ENCODE data around the gene CERS4. TPM values are rescaled to one million over a fixed set of nuclear protein-coding genes. Genes with fewer than 3 reads are reported as not detected.

Gene CERS4
- total and polyA plus RNA-seq, 2 experiments from 2014 or later: 68.5 to 109 TPM

DNA sequence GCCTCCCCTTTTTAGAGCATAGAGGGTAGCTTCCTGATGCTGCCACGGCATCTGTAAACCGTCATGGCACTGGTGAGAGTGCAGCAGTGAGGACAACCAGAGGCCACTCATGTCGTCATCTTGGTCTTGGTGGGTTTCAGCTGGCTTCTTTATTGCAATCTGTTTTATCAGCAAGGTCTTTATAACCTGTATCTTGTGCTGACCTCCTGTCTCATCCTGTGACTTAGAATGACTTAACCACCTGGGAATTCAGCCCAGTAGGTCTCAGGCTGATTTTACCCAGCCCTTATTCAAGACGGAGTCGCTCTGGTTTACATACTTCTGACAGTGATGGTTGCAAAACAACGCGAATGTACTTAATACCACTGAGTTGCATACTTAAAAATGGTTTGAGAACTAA, 45.4 kb upstream of the CERS4 start:
- H3K27me3 Mint-ChIP-seq (ENCODE audit: insufficient read depth, low read depth, poor library complexity): no peaks in the 10 kb centered on the region

More for the DNA sequence above, 45.4 kb upstream of the CERS4 start:
- peaks cover 7% of the 10 kb centered on the region; the same call in 1 of the 2 replicates for H3K4me1 ChIP-seq (ENCODE audit: insufficient read depth)
- peak overlapping the region; percentile 56; the same call in 1 of the 2 replicates for H3K4me2 ChIP-seq
- Mint-ChIP-seq H3K9me3 (peaks cover 4% of the 10 kb centered on the region; the same call in 1 of the 3 replicates), H3K27ac (no peak overlapping the region; the same call in 1 of the 2 replicates), H3K4me3 (peak overlapping the region; percentile 1; the same call in 1 of the 3 replicates), H3K4me1 (peaks cover 12% of the 10 kb centered on the region), H3K36me3 (ENCODE audit: low read depth) (no peaks in the 10 kb centered on the region)
- no peaks in the 10 kb centered on the region for H3K27me3 ChIP-seq (ENCODE audit: insufficient read depth)
- H3K9me2 ChIP-seq (ENCODE audit: insufficient read depth): no peaks in the 10 kb centered on the region
- H3K27ac ChIP-seq (ENCODE audit: low read depth): peak overlapping the region; percentile 56
- no peaks in the 10 kb centered on the region for H3K79me2 ChIP-seq (replicated peaks; ENCODE audit: insufficient read depth)
- H3K4me3 ChIP-seq: no peak overlapping the region; the same call in 1 of the 2 replicates
- H2AFZ ChIP-seq: no peak overlapping the region
- DNase-seq (ENCODE audit: low spot score) (no peak), ATAC-seq (peak; percentile 43)
- TF ChIP-seq, protein P1, sequence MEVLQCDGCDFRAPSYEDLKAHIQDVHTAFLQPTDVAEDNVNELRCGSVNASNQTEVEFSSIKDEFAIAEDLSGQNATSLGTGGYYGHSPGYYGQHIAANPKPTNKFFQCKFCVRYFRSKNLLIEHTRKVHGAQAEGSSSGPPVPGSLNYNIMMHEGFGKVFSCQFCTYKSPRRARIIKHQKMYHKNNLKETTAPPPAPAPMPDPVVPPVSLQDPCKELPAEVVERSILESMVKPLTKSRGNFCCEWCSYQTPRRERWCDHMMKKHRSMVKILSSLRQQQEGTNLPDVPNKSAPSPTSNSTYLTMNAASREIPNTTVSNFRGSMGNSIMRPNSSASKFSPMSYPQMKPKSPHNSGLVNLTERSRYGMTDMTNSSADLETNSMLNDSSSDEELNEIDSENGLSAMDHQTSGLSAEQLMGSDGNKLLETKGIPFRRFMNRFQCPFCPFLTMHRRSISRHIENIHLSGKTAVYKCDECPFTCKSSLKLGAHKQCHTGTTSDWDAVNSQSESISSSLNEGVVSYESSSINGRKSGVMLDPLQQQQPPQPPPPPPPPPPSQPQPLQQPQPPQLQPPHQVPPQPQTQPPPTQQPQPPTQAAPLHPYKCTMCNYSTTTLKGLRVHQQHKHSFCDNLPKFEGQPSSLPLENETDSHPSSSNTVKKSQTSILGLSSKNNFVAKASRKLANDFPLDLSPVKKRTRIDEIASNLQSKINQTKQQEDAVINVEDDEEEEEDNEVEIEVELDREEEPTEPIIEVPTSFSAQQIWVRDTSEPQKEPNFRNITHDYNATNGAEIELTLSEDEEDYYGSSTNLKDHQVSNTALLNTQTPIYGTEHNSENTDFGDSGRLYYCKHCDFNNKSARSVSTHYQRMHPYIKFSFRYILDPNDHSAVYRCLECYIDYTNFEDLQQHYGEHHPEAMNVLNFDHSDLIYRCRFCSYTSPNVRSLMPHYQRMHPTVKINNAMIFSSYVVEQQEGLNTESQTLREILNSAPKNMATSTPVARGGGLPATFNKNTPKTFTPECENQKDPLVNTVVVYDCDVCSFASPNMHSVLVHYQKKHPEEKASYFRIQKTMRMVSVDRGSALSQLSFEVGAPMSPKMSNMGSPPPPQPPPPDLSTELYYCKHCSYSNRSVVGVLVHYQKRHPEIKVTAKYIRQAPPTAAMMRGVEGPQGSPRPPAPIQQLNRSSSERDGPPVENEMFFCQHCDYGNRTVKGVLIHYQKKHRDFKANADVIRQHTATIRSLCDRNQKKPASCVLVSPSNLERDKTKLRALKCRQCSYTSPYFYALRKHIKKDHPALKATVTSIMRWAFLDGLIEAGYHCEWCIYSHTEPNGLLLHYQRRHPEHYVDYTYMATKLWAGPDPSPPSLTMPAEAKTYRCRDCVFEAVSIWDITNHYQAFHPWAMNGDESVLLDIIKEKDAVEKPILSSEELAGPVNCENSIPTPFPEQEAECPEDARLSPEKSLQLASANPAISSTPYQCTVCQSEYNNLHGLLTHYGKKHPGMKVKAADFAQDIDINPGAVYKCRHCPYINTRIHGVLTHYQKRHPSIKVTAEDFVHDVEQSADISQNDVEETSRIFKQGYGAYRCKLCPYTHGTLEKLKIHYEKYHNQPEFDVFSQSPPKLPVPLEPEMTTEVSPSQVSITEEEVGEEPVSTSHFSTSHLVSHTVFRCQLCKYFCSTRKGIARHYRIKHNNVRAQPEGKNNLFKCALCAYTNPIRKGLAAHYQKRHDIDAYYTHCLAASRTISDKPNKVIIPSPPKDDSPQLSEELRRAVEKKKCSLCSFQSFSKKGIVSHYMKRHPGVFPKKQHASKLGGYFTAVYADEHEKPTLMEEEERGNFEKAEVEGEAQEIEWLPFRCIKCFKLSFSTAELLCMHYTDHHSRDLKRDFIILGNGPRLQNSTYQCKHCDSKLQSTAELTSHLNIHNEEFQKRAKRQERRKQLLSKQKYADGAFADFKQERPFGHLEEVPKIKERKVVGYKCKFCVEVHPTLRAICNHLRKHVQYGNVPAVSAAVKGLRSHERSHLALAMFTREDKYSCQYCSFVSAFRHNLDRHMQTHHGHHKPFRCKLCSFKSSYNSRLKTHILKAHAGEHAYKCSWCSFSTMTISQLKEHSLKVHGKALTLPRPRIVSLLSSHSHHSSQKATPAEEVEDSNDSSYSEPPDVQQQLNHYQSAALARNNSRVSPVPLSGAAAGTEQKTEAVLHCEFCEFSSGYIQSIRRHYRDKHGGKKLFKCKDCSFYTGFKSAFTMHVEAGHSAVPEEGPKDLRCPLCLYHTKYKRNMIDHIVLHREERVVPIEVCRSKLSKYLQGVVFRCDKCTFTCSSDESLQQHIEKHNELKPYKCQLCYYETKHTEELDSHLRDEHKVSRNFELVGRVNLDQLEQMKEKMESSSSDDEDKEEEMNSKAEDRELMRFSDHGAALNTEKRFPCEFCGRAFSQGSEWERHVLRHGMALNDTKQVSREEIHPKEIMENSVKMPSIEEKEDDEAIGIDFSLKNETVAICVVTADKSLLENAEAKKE (CRISPR knock-in tag; IDR thresholded peaks at IDR 0.05): no peak
- TF ChIP-seq POLR2AphosphoS5 (IDR thresholded peaks at IDR 0.05; ENCODE audit: low read depth) (no peak), NANOG (IDR thresholded peaks at IDR 0.05; ENCODE audit: borderline replicate concordance) (no peak), ZNF331 (CRISPR knock-in tag; IDR thresholded peaks at IDR 0.05; ENCODE audit: low read depth) (no peak), EZH2phosphoT487 (IDR thresholded peaks at IDR 0.05; ENCODE audit: unreplicated experiment) (no peak), ZNF114 (CRISPR knock-in tag; IDR thresholded peaks at IDR 0.05) (no peak), CREB1 (CRISPR knock-in tag; IDR thresholded peaks at IDR 0.05; ENCODE audit: low read depth) (no peak), JUNB (IDR thresholded peaks at IDR 0.05; ENCODE audit: unreplicated experiment) (no peak), EZH2 (IDR thresholded peaks at IDR 0.05; ENCODE audit: low read depth, unreplicated experiment) (no peak), STAT1 (IDR thresholded peaks at IDR 0.05; ENCODE audit: unreplicated experiment) (no peak)
- TF ChIP-seq, protein P2, sequence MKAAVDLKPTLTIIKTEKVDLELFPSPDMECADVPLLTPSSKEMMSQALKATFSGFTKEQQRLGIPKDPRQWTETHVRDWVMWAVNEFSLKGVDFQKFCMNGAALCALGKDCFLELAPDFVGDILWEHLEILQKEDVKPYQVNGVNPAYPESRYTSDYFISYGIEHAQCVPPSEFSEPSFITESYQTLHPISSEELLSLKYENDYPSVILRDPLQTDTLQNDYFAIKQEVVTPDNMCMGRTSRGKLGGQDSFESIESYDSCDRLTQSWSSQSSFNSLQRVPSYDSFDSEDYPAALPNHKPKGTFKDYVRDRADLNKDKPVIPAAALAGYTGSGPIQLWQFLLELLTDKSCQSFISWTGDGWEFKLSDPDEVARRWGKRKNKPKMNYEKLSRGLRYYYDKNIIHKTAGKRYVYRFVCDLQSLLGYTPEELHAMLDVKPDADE (IDR thresholded peaks at IDR 0.05): no peak
- TF ChIP-seq, protein P3, sequence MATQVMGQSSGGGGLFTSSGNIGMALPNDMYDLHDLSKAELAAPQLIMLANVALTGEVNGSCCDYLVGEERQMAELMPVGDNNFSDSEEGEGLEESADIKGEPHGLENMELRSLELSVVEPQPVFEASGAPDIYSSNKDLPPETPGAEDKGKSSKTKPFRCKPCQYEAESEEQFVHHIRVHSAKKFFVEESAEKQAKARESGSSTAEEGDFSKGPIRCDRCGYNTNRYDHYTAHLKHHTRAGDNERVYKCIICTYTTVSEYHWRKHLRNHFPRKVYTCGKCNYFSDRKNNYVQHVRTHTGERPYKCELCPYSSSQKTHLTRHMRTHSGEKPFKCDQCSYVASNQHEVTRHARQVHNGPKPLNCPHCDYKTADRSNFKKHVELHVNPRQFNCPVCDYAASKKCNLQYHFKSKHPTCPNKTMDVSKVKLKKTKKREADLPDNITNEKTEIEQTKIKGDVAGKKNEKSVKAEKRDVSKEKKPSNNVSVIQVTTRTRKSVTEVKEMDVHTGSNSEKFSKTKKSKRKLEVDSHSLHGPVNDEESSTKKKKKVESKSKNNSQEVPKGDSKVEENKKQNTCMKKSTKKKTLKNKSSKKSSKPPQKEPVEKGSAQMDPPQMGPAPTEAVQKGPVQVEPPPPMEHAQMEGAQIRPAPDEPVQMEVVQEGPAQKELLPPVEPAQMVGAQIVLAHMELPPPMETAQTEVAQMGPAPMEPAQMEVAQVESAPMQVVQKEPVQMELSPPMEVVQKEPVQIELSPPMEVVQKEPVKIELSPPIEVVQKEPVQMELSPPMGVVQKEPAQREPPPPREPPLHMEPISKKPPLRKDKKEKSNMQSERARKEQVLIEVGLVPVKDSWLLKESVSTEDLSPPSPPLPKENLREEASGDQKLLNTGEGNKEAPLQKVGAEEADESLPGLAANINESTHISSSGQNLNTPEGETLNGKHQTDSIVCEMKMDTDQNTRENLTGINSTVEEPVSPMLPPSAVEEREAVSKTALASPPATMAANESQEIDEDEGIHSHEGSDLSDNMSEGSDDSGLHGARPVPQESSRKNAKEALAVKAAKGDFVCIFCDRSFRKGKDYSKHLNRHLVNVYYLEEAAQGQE (IDR thresholded peaks at IDR 0.05; ENCODE audit: unreplicated experiment): no peak
- TF ChIP-seq, protein P4, sequence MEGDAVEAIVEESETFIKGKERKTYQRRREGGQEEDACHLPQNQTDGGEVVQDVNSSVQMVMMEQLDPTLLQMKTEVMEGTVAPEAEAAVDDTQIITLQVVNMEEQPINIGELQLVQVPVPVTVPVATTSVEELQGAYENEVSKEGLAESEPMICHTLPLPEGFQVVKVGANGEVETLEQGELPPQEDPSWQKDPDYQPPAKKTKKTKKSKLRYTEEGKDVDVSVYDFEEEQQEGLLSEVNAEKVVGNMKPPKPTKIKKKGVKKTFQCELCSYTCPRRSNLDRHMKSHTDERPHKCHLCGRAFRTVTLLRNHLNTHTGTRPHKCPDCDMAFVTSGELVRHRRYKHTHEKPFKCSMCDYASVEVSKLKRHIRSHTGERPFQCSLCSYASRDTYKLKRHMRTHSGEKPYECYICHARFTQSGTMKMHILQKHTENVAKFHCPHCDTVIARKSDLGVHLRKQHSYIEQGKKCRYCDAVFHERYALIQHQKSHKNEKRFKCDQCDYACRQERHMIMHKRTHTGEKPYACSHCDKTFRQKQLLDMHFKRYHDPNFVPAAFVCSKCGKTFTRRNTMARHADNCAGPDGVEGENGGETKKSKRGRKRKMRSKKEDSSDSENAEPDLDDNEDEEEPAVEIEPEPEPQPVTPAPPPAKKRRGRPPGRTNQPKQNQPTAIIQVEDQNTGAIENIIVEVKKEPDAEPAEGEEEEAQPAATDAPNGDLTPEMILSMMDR (conservative IDR thresholded peaks at IDR 0.05; ENCODE audit: low read depth in 2 of 2): no peak
- H4K20me1 ChIP-seq (replicated peaks; ENCODE audit: insufficient read depth): no peaks in the 10 kb centered on the region
- no peaks in the 10 kb centered on the region for H3K36me3 ChIP-seq (ENCODE audit: insufficient read depth)
- 0 out of 2 replicates have a peak, but pooled peaks cover 6% of the 10 kb centered on the region for H3F3A ChIP-seq (replicated peaks; ENCODE audit: low read depth)
